Measurements from ENCODE around the gene NUDT5.
"Not testable (repeated sequence)": the region's sequence is repeated elsewhere in the genome, so short reads cannot be mapped to it uniquely, and the experiment has no call there.

Gene NUDT5

DNA sequence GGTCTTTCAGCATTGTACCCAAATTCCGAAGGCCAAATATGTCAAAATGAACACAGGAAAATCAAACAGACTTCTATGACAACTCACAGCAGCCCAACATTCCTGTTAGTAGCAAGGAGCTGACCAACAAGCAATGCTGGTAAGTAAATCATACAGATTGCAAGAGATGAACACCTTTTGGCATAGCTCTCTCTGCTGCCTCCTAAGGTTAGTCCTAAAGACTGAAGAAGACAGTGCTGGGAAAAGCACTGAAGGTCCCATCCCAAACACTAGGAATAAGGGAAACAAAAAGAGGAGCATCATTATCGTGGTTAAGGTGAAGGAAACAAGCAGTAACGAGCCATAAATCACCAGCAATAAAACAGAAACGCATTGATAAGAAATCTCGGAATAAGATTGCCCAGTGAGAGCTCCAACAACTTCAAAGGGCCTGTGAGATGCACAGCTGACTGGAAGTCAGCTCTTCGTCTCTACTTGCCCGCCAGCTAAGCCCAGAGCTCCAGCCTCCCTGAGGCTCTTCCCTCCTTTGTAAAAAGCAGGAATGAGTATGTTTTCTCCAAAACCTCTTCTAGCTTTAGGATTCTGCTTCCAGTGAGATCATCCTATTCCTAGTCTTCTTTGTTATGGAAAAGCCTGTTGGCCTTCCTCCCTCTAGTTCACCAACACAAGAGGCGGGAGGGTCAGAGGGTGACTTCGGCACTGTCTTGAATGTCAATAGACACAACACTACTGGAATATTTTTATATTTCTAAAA is 15.3 kb downstream of the NUDT5 start:
- TF ChIP-seq, protein P1, sequence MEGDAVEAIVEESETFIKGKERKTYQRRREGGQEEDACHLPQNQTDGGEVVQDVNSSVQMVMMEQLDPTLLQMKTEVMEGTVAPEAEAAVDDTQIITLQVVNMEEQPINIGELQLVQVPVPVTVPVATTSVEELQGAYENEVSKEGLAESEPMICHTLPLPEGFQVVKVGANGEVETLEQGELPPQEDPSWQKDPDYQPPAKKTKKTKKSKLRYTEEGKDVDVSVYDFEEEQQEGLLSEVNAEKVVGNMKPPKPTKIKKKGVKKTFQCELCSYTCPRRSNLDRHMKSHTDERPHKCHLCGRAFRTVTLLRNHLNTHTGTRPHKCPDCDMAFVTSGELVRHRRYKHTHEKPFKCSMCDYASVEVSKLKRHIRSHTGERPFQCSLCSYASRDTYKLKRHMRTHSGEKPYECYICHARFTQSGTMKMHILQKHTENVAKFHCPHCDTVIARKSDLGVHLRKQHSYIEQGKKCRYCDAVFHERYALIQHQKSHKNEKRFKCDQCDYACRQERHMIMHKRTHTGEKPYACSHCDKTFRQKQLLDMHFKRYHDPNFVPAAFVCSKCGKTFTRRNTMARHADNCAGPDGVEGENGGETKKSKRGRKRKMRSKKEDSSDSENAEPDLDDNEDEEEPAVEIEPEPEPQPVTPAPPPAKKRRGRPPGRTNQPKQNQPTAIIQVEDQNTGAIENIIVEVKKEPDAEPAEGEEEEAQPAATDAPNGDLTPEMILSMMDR (IDR thresholded peaks at IDR 0.05; ENCODE audit: low read depth, low read length), result no peak
- no peak for DNase-seq (ENCODE audit: extremely low read depth, low read depth)

DNA sequence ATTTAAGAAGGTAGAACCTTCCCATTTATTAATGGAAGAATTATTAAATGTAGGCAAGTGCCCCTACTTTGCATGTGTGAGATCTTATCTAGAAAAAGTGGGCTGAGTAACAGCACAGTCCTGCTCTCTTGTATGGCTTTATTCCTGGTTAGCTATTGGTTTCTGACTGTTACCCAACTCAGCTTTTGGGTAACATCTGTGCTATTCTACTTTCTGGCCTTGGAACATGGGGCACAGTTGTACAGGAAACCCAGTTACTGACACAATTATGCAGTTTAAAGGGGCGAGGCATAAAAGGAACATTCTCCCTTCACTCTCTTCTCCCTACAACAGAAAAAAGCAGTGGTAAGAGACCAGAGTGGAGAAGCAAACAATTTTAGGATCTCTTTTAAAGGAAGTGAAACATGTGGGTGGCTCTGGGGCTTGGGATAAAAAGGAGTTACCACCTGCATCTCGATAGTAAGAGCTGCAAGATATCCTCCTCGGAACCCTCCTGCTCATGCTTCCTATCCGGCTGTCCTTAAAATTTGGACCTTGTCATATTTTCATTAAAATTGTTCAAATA is 16.0 kb downstream of the NUDT5 start:
- TF ChIP-seq, protein P1 (IDR thresholded peaks at IDR 0.05; ENCODE audit: low read depth, low read length), result no peak
- DNase-seq (ENCODE audit: extremely low read depth, low read depth), result no peak

DNA sequence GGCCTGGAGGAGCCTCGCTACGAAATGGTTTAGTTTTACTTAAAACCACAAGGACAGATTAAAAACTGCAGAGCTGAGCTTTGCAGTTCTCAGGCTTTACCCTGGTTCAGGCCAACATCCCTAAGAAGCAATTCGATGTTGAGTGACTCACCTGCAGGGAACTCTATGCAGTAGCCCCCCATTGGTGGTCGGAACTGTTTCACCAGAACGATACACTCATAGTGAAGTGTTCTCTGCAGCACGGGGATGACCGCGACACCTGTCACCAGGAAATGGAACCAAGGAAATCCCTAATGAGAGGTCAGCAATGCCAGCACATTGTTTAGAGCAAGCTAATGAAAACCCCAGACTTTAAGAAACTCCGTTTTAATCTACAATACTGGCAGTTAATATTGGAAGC is 18.0 kb downstream of the NUDT5 start:
- DNase-seq (ENCODE audit: extremely low read depth, low read depth), result no peak
- TF ChIP-seq, protein P1 (IDR thresholded peaks at IDR 0.05; ENCODE audit: low read depth, low read length), result no peak

DNA sequence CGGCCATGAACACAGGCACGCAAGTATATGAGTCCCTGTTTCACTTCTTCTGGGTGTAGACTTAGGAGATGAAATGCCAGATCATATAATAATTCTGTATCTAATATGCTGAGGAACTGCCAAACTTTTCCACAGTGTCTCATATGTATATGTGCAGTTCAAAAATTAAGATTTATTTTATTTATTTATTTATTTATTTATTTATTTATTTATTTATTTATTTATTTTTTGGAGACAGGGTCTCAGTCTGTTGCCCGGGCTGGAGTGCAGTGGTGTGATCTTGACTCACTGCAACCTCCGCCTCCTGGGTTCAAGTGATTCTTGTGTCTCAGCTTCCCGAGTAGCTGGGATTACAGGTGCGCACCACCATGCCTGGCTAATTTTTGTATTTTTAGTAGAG is 24.2 kb downstream of the NUDT5 start:
- not testable (repeated sequence) for DNase-seq (ENCODE audit: extremely low read depth, low read depth)

DNA sequence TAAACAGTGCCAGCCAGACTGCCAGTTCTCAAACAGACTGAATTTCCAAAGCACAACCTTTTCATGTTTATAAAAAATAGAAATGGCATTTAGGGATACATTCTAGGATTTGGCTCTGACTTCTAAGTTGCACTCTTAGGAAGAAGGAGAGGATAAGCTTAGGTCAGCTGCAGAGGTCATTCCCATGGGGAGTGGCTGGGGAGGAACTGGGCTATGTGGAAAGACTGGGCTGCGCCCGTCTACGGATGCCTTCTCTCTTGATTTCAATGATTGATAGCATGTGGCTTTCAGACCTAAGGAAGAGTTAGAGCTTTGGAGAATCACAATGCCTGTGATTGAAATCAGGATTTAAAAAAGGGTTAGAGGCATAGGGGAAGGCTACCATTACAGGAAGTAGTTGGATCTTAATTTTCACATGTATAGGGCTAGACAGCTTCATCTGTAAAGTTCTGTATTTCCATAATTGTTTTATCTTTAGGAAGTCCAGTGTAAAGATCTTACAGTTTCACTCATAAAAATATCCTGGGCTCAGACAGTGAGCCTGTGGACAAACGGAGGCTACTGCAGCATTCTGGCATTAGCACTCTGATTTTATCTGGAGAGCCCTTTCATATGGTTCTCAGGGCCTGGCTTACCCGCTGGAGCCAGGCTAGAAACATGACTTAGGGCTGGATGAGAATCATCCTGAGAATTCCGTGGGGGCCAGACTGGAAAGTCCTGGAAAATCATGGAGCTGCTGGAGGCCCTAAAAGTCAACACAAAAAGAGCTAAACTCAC is 29.5 kb downstream of the NUDT5 start:
- DNase-seq (ENCODE audit: extremely low read depth, low read depth), result no peak
- TF ChIP-seq, protein P1 (IDR thresholded peaks at IDR 0.05; ENCODE audit: low read depth, low read length), result no peak

DNA sequence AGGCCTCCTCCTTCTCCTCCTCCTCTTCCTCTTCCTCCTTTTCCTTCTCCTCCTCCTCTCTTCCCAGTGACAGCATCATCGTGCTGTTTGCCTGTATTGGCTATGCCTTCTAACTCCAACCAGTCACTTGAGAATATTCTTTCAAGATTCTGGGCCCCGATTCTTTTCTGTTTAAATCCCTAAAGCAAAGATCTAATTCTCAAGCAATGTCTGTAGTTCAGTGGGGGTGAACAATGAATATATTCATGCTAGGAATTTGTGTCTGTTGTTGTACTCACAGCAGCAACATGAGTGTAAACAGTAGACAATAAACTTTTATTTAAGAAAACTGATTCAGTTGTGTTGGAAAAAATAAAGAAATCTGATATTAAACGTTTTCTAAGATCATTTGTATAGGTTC is 30.7 kb downstream of the NUDT5 start:
- TF ChIP-seq, protein P1 (IDR thresholded peaks at IDR 0.05; ENCODE audit: low read depth, low read length), result no peak

DNA sequence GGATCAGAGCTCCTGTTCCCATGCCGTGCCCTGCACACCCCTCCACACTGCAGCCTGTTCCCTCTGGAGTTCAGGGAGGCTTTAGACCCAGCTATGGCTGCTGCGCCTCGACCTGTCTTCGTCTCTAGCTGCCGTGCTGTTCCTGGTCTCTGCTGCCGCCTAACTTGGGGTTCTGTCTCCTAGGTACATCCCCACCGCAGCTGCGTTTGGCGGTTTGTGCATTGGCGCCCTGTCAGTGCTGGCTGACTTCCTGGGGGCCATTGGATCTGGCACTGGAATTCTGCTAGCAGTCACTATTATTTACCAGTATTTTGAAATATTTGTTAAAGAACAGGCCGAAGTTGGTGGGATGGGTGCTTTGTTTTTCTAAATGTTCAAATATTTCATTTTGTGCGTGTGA is 31.6 kb downstream of the NUDT5 start:
- TF ChIP-seq, protein P1 (IDR thresholded peaks at IDR 0.05; ENCODE audit: low read depth, low read length), result no peak
- DNase-seq (ENCODE audit: extremely low read depth, low read depth), result no peak

More for the DNA sequence above, 30.7 kb downstream of the NUDT5 start:
- no peak for DNase-seq (ENCODE audit: extremely low read depth, low read depth)
